Measurements from ENCODE around the gene DAB2IP. TPM values are rescaled to one million over a fixed set of nuclear protein-coding genes. Genes with fewer than 3 reads are reported as not detected.
"Not testable (repeated sequence)": the region's sequence is repeated elsewhere in the genome, so short reads cannot be mapped to it uniquely, and the experiment has no call there.

The DAB2IP gene
- total RNA-seq, 2 donors from 2014 or later = 0.07 to 0.53 TPM

- not testable (repeated sequence) for H3K4me3 Mint-ChIP-seq, H3K27ac Mint-ChIP-seq
- peaks cover 12 to 23% of the 10 kb centered on the region in 2 donors for H3K27me3 Mint-ChIP-seq
These were observed 32.5 kb upstream of the DAB2IP start for GRCh38 chr9:121618910-121619309.

DNA sequence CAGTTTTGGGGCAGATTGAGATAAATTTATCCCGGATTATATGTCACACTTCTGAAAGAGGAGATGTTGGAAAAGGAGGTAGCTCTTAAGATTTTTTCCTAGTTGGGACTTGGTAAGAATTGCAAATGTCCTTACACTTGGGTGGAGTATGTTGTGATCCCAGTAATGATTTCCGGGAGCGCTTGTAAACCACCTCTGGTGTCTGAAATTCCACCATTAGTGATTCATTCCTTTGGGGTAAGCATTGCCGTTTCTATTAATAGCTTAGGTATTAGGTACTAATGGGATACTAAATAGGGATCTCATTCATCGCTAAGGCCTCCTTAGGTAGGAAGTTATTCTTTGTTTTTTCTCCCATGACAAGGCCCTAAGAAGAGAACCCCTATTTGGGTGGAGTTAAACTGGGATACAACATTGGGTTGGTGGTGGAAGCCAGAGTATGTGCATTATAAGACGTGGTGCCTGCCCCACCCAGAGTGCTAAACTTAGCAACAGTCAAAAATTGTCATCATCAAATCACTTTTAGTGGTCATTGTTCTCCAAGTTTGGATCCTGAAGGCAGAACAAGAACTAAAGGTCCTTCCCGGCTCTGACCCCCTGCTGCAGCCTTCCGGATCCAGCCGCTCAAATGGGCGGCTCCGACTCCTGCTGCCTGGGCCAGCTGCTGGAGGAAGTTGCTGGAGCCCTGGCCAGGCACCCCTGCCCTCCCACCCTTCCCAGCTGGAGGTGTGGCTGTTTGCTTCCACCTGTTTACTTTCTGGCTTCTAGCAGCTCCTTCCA is 31.7 kb upstream of the DAB2IP start:
- H3K36me3 Mint-ChIP-seq = no peaks in the 10 kb centered on the region
- H3K27me3 Mint-ChIP-seq = peaks cover 9 to 21% of the 10 kb centered on the region in 2 donors
- no peak overlapping the region for H3K4me3 Mint-ChIP-seq
- no peak for ATAC-seq
- peaks cover 0 to 8% of the 10 kb centered on the region in 2 donors for H3K4me1 Mint-ChIP-seq (ENCODE audit: low read depth in 2 of 2)
- DNase-seq (ENCODE audit: low spot score) = no peak
- no peak overlapping the region for H3K27ac Mint-ChIP-seq
- H3K9me3 Mint-ChIP-seq = no peaks in the 10 kb centered on the region

More at GRCh38 chr9:121618910-121619309, 32.5 kb upstream of the DAB2IP start:
- not testable (repeated sequence) for ATAC-seq; H3K9me3 Mint-ChIP-seq; H3K4me1 Mint-ChIP-seq (ENCODE audit: low read depth in 2 of 2); DNase-seq (ENCODE audit: low spot score); H3K36me3 Mint-ChIP-seq

- Mint-ChIP-seq H3K9me3 (no peaks in the 10 kb centered on the region), H3K36me3 (no peaks in the 10 kb centered on the region), H3K27ac (no peak overlapping the region), H3K4me1 (ENCODE audit: low read depth in 2 of 2) (peaks cover 0 to 8% of the 10 kb centered on the region in 2 donors), H3K4me3 (no peak overlapping the region), H3K27me3 (peaks cover 9 to 17% of the 10 kb centered on the region in 2 donors)
- no peak for DNase-seq (ENCODE audit: low spot score)
- ATAC-seq = no peak
These were observed 31.1 kb upstream of the DAB2IP start for GRCh38 chr9:121620325-121620673.

DNA sequence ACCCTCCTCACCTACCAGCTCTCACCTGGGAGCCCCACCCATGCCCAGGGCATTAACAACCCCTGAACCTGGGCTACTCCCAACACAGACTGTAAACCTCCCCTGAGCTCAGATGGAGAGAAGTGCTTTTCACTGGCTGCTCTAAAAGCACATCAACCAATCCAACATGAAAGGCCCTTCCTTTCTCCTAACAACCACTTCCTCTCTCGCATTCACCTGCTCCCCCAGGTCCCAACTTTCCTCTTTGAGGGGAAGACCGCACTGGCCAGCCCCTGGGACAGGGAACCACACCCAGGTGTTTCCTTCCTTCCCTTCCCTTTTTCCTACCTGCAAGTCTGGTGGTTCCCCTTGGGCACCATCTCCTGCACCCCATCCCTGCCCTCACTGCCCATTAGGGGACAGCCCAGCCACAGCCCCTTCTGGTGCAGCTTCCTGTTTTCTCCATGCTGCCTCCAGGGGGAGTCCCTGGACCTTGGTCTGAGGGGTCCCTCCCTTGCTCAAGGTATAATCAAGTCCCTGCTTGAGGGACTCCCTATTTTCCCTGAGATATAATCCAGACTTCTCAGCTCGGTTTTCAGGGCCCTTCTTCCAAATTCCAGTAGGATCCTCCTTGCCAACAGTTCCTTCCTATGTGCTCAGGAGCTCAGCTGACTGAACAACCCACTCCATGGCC is 30.5 kb upstream of the DAB2IP start:
- peak in 1 of 2 donors; percentile 28 for ATAC-seq
- H3K27ac Mint-ChIP-seq = no peak overlapping the region
- peaks cover 0 to 8% of the 10 kb centered on the region in 2 donors for H3K4me1 Mint-ChIP-seq (ENCODE audit: low read depth in 2 of 2)
- H3K27me3 Mint-ChIP-seq = peaks cover 9 to 16% of the 10 kb centered on the region in 2 donors
- no peaks in the 10 kb centered on the region for H3K9me3 Mint-ChIP-seq
- no peak for DNase-seq (ENCODE audit: low spot score)
- H3K36me3 Mint-ChIP-seq = no peaks in the 10 kb centered on the region
- no peak overlapping the region for H3K4me3 Mint-ChIP-seq

DNA sequence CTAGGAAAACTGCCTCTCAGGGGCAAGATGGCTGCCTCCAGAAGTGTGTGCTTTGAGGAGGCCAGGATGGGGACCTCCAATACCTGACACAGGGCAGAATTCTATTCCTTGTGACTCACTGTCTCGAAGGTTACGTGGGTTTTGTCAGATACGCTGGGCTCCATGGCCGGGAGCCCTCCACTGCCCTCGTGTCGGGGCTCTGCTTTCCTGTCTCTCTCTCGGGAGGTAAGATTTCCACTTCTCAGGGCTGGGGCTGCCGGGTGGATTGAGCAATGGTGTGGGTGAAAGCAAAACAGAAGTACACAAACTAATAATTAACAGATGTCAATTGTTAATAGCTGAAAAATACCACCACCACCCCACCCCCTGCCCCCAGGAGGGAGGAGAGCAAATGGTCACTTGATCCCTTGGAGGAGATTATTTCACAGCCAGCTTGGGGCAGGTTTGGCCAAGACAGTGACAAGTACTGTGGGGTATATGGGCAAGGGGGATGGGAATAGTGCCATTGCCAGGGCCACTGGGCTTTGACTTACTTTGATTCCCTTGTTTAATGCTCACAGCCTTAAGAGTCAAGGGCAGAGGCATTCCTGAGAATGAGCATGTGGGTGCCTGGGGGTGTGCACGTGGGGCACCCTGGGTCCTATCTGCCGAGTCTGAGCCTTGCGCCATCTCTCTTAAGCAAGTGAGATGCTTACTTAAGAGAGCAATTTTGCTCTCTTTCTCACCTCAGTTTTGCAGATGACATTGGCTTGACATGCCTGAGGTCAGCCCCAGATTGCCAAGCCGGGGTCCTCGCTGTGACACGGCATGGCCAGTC is 28.8 kb upstream of the DAB2IP start:
- Mint-ChIP-seq H3K4me3 (no peak overlapping the region), H3K27ac (no peak overlapping the region), H3K9me3 (no peaks in the 10 kb centered on the region), H3K4me1 (ENCODE audit: low read depth in 2 of 2) (peaks cover 0 to 8% of the 10 kb centered on the region in 2 donors), H3K36me3 (no peaks in the 10 kb centered on the region), H3K27me3 (peaks cover 11 to 16% of the 10 kb centered on the region in 2 donors)
- ATAC-seq = no peak
- no peak for DNase-seq (ENCODE audit: low spot score)

DNA sequence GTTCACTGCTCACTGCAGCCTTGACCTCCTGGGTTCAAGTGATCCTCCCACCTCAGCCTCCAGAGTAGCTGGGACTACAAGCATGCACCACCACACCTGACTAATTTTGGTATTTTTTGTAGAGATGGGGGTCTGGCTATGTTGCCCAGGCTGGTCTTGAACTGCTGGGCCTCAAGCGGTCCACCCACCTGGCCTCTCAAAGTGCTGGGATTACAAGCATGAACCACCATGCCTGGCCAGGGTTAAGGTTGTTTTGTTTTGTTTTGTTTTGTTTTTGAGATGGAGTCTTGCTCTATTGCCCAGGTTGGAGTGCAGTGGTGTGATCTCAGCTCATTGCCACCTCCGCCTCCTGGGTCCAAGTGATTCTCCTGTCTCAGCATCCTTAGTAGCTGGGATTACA is 28.0 kb upstream of the DAB2IP start:
- not testable (repeated sequence) for H3K4me3 Mint-ChIP-seq; DNase-seq (ENCODE audit: low spot score); ATAC-seq; H3K27ac Mint-ChIP-seq; H3K36me3 Mint-ChIP-seq; H3K9me3 Mint-ChIP-seq; H3K4me1 Mint-ChIP-seq (ENCODE audit: low read depth in 2 of 2)
- peaks cover 14 to 16% of the 10 kb centered on the region in 2 donors for H3K27me3 Mint-ChIP-seq

- Mint-ChIP-seq H3K27me3 (peaks cover 14 to 15% of the 10 kb centered on the region in 2 donors), H3K4me3 (no peak overlapping the region), H3K36me3 (no peaks in the 10 kb centered on the region), H3K4me1 (ENCODE audit: low read depth in 2 of 2) (peaks cover 0 to 7% of the 10 kb centered on the region in 2 donors), H3K9me3 (no peaks in the 10 kb centered on the region), H3K27ac (no peak overlapping the region)
- DNase-seq (ENCODE audit: low spot score) = no peak
- no peak for ATAC-seq
These were observed 25.8 kb upstream of the DAB2IP start for GRCh38 chr9:121625590-121625989.

GRCh38 chr9:121626012-121626411 is 25.4 kb upstream of the DAB2IP start:
- Mint-ChIP-seq H3K27ac (no peak overlapping the region), H3K4me3 (no peak overlapping the region), H3K9me3 (no peaks in the 10 kb centered on the region), H3K4me1 (ENCODE audit: low read depth in 2 of 2) (peaks cover 0 to 3% of the 10 kb centered on the region in 2 donors), H3K27me3 (peaks cover 10 to 11% of the 10 kb centered on the region in 2 donors), H3K36me3 (no peaks in the 10 kb centered on the region)
- ATAC-seq = no peak
- no peak for DNase-seq (ENCODE audit: low spot score)

GRCh38 chr9:121627427-121627826 is 24.0 kb upstream of the DAB2IP start:
- ATAC-seq = no peak
- no peak overlapping the region for H3K4me3 Mint-ChIP-seq
- no peak overlapping the region for H3K27ac Mint-ChIP-seq
- H3K27me3 Mint-ChIP-seq = peaks cover 5 to 7% of the 10 kb centered on the region in 2 donors
- no peak for DNase-seq (ENCODE audit: low spot score)
- H3K9me3 Mint-ChIP-seq = no peaks in the 10 kb centered on the region
- no peaks in the 10 kb centered on the region for H3K36me3 Mint-ChIP-seq
- H3K4me1 Mint-ChIP-seq (ENCODE audit: low read depth in 2 of 2) = no peaks in the 10 kb centered on the region

DNA sequence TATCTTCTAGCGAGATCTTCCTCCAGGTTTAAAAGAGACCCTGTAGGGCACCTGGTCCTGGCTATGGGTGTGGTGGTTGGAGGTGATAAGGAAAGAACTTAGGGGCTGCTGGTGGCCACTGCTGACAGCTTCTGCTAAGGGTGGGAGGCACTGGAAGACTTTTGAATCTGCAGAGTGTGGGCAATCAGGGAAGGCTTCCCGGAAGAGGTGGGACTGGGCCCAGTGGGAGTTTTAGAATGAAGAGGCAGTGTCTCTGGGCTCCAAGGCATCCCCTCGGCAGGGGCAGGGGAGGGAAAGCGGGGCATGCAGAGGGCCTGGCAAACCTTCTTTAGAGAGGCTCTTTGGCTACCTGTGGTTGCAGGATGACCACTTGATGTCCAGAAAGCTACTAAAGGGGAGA is 23.0 kb upstream of the DAB2IP start:
- Mint-ChIP-seq H3K27ac (no peak overlapping the region), H3K36me3 (no peaks in the 10 kb centered on the region), H3K9me3 (no peaks in the 10 kb centered on the region)

GRCh38 chr9:121631115-121631514 is 20.3 kb upstream of the DAB2IP start:
- ATAC-seq = no peak
- no peak overlapping the region for H3K4me3 Mint-ChIP-seq
- H3K27ac Mint-ChIP-seq = no peak overlapping the region
- H3K9me3 Mint-ChIP-seq = no peaks in the 10 kb centered on the region
- no peak for DNase-seq (ENCODE audit: low spot score)
- peaks cover 7 to 8% of the 10 kb centered on the region in 2 donors for H3K27me3 Mint-ChIP-seq
- peaks cover 0 to 6% of the 10 kb centered on the region in 2 donors for H3K4me1 Mint-ChIP-seq (ENCODE audit: low read depth in 2 of 2)
- no peaks in the 10 kb centered on the region for H3K36me3 Mint-ChIP-seq

More for the DNA sequence above, 23.0 kb upstream of the DAB2IP start:
- Mint-ChIP-seq H3K27me3 (peaks cover 5 to 7% of the 10 kb centered on the region in 2 donors), H3K4me3 (no peak overlapping the region), H3K4me1 (ENCODE audit: low read depth in 2 of 2) (no peaks in the 10 kb centered on the region)
- ATAC-seq (no peak), DNase-seq (ENCODE audit: low spot score) (no peak)

DNA sequence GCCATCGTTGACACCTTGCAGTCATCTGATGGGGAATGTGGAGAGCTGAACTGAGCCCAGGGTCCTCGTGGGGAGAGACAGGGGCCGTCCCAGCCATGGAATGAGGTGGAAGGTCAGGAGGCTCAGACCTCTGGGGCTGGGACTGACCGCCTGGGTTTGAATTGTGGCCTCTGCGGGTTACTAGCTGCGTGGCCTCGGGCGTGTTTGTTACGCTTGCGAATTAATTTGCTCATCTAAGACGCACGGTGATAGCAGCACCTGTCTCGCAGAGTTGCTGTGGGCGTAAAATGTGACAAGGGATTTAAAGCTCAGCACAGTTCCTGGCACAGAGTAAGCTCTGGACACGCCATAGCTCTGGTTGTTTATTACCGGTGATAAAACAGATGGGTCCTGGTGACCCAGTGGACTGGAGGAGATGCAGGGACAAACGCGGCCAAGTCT is 19.4 kb upstream of the DAB2IP start:
- ATAC-seq (no peak), DNase-seq (ENCODE audit: low spot score) (no peak)
- no peak overlapping the region for H3K4me3 Mint-ChIP-seq
- peaks cover 0 to 6% of the 10 kb centered on the region in 2 donors for H3K4me1 Mint-ChIP-seq (ENCODE audit: low read depth in 2 of 2)
- H3K27me3 Mint-ChIP-seq = peaks cover 5 to 8% of the 10 kb centered on the region in 2 donors
- H3K36me3 Mint-ChIP-seq = no peaks in the 10 kb centered on the region
- no peak overlapping the region for H3K27ac Mint-ChIP-seq
- no peaks in the 10 kb centered on the region for H3K9me3 Mint-ChIP-seq

DNA sequence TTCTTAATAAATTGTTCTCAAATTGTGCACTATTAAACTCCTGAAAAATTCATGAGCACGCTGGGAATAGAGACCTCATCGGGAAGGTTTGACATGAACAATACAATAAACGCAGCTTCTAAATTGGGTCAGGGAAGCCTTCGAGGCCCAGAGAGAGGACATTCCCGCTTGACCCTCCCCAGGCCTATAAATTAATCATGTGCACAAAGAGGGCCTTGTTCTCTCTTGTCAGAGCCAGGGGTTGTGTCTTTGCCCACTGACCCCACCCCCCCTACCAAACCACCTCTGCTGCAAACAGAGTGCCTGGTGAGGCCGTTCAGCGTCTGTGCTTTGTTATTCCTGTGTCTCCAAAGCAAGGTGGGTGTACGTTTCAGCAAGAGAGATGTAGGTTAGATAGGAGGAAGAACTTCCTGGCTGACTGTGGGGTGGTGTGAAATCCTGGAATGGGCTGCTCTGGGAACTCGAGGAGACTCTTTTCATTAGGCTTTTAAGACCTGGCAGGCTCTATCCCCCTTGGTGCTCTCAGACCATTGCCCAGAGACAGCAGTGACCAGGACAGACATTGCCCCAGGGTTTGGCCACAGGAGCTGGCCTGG is 18.2 kb upstream of the DAB2IP start:
- peaks cover 7 to 9% of the 10 kb centered on the region in 2 donors for H3K27me3 Mint-ChIP-seq
- no peaks in the 10 kb centered on the region for H3K36me3 Mint-ChIP-seq
- H3K4me3 Mint-ChIP-seq = no peak overlapping the region
- ATAC-seq (no peak), DNase-seq (ENCODE audit: low spot score) (no peak)
- no peaks in the 10 kb centered on the region for H3K9me3 Mint-ChIP-seq
- no peak overlapping the region for H3K27ac Mint-ChIP-seq
- peaks cover 0 to 6% of the 10 kb centered on the region in 2 donors for H3K4me1 Mint-ChIP-seq (ENCODE audit: low read depth in 2 of 2)
